Raji (cell line): ENCODE results near the gene DNAJC11.
A peak's percentile ranks its signal among the peaks of the same experiment; 100 is the strongest.

Experiments used
- POLR2A ChIP-seq: IDR thresholded peaks from 2 replicates; pipeline ENCODE4 v1.6.1; 2011; ENCODE audit warnings: low read depth, low read length, control low read depth; ENCODE audit not compliant: insufficient read depth

The DNAJC11 gene

GRCh38 chr1:6701437-6702153, at the start of gene DNAJC11:
Gene DNAJC11, minus strand, starts transcription at chr1:6701816. Its CDS starts 16 bp downstream, at chr1:6701800.
- peak; percentile 88 for TF ChIP-seq POLR2A

GRCh38 chr1:6750490-6750889, 48.9 kb upstream of the DNAJC11 start:
- TF ChIP-seq POLR2A: no peak

GRCh38 chr1:6747674-6748073, 46.1 kb upstream of the DNAJC11 start:
- no peak for TF ChIP-seq POLR2A

- TF ChIP-seq POLR2A: no peak
Observed at GRCh38 chr1:6745073-6745472, 43.5 kb upstream of the DNAJC11 start.

- TF ChIP-seq POLR2A: no peak
Observed at GRCh38 chr1:6743189-6744101, 41.8 kb upstream of the DNAJC11 start.

GRCh38 chr1:6738987-6739676, 37.5 kb upstream of the DNAJC11 start:
- TF ChIP-seq POLR2A: no peak

- no peak for TF ChIP-seq POLR2A
Observed at GRCh38 chr1:6732942-6733341, 31.3 kb upstream of the DNAJC11 start.

GRCh38 chr1:6731905-6732304, 30.3 kb upstream of the DNAJC11 start:
- TF ChIP-seq POLR2A: no peak

- TF ChIP-seq POLR2A: no peak
Observed at GRCh38 chr1:6730880-6731279, 29.3 kb upstream of the DNAJC11 start.

GRCh38 chr1:6730473-6730872, 28.9 kb upstream of the DNAJC11 start:
- TF ChIP-seq POLR2A: no peak

- TF ChIP-seq POLR2A: no peak
Observed at GRCh38 chr1:6727535-6727934, 25.9 kb upstream of the DNAJC11 start.

- TF ChIP-seq POLR2A: no peak
Observed at GRCh38 chr1:6726253-6726652, 24.6 kb upstream of the DNAJC11 start.

- TF ChIP-seq POLR2A: no peak
Observed at GRCh38 chr1:6724517-6725141, 23.0 kb upstream of the DNAJC11 start.

- TF ChIP-seq POLR2A: no peak
Observed at GRCh38 chr1:6723621-6724428, 22.2 kb upstream of the DNAJC11 start.

- no peak for TF ChIP-seq POLR2A
Observed at GRCh38 chr1:6711174-6711573, 9.6 kb upstream of the DNAJC11 start.

- TF ChIP-seq POLR2A: no peak
Observed at GRCh38 chr1:6704746-6705145, 3.1 kb upstream of the DNAJC11 start.
